ENCODE results near the gene TBCK.

TBCK gene

DNA sequence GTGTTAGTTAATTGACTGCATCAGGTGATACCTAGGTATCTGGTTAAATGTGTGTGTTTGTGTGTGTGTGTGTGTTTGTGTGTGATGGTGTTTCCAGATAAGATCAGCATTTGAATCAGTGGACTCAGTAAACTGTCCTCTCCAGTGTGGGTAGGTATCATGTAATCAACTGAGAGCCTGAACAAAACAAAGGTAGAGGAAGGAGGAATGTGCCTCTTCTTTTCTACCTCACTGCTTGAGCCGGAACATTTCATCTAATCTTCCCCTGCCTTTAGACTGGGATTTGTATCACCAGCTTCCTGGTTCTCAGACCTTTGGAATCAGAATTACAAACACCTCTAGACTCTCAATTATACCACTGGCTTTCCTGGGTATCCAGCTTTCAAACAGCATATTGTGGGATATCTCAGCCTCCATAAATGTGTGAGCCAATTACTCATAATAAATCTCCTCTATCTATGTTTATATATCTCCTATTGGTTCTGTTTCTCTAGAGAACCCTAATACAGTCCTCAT lies 120.5 kb downstream of the TBCK start:
- FAIRE-seq (no peak), DNase-seq (ENCODE audit: insufficient read length, low spot score) (no peak)
- TF ChIP-seq, protein P1, sequence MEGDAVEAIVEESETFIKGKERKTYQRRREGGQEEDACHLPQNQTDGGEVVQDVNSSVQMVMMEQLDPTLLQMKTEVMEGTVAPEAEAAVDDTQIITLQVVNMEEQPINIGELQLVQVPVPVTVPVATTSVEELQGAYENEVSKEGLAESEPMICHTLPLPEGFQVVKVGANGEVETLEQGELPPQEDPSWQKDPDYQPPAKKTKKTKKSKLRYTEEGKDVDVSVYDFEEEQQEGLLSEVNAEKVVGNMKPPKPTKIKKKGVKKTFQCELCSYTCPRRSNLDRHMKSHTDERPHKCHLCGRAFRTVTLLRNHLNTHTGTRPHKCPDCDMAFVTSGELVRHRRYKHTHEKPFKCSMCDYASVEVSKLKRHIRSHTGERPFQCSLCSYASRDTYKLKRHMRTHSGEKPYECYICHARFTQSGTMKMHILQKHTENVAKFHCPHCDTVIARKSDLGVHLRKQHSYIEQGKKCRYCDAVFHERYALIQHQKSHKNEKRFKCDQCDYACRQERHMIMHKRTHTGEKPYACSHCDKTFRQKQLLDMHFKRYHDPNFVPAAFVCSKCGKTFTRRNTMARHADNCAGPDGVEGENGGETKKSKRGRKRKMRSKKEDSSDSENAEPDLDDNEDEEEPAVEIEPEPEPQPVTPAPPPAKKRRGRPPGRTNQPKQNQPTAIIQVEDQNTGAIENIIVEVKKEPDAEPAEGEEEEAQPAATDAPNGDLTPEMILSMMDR (IDR thresholded peaks at IDR 0.05; ENCODE audit: insufficient read depth, missing control alignments) = no peak

DNA sequence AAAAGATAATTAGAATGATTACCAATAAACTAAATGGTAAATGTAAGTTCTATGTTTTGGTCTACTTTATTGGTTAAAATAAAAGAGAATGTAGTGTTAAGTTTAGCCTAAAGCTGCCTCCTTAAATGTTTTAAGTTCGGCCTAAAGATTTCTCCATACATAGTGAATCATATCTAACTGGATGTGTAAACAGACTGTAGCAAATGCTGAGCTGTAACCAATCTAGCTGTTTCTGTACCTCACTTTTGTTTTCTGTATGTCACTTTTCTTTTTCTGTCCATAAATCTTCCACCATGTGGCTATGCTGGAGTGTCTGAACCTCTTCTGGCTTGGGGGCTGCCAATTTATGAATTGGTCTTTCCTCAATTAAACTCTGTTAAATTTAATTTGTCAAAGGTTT lies 121.2 kb downstream of the TBCK start:
- TF ChIP-seq, protein P1 (IDR thresholded peaks at IDR 0.05; ENCODE audit: insufficient read depth, missing control alignments) = no peak
- DNase-seq (ENCODE audit: insufficient read length, low spot score) (no peak), FAIRE-seq (no peak)

DNA sequence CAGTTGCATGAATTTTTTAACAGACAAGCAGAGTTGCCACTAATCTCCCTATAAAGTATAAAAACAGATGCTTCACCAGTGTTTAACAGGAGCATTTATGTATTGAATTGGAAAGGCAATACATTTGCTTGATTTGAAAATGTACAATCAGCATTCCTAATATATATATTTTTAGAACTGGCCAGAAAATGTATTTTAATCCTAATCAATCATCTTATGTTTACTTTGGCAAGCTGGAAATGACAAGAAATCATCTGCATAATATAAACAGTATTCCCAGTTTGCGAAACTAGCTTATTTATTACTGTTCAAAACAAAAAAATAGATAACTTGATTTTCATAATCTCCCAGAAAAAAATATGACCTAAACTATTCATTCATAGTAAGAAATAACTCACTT lies 123.9 kb downstream of the TBCK start:
- TF ChIP-seq, protein P1 (IDR thresholded peaks at IDR 0.05; ENCODE audit: insufficient read depth, missing control alignments) = no peak
- FAIRE-seq (no peak), DNase-seq (ENCODE audit: insufficient read length, low spot score) (no peak)

DNA sequence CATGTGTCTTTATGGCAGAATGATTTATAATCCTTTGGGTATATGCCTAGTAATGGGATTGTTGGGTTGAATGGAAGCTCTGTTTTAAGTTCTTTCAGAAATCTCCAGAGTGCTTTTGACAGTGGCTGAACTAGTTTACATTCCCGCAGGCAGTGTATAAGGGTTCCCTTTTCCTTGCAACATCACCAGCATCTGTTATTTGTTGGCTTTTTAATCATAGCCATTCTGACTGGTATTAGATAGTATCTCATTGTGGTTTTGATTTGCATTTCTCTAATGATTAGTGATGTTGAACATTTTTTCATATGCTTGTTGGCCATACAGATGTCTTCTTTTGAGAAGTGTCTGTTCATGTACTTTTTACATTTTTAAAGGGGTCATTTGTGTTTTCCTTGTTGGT lies 129.8 kb downstream of the TBCK start:
- TF ChIP-seq, protein P1 (IDR thresholded peaks at IDR 0.05; ENCODE audit: insufficient read depth, missing control alignments) = no peak
- no peak for FAIRE-seq
- no peak for DNase-seq (ENCODE audit: insufficient read length, low spot score)

DNA sequence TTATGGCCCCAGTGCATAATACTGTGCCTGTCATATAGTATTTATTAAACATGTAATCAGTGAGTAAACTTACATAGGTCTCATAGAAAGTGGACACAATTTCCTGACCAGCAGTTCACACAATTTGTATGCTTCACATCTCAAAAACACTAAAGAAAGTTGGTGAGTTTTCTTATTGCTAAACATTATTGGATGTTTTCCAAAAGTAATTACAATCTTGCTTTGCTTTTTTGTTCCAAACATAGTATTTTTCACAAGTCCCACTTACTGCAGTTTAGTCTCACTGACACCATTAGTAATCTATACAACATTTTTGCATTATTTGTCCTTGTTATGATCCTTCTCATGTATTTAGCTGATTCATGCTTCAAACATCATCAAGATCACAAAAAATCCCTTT lies 132.5 kb downstream of the TBCK start:
- TF ChIP-seq, protein P1 (IDR thresholded peaks at IDR 0.05; ENCODE audit: insufficient read depth, missing control alignments) = no peak
- DNase-seq (ENCODE audit: insufficient read length, low spot score) = no peak
- no peak for FAIRE-seq

DNA sequence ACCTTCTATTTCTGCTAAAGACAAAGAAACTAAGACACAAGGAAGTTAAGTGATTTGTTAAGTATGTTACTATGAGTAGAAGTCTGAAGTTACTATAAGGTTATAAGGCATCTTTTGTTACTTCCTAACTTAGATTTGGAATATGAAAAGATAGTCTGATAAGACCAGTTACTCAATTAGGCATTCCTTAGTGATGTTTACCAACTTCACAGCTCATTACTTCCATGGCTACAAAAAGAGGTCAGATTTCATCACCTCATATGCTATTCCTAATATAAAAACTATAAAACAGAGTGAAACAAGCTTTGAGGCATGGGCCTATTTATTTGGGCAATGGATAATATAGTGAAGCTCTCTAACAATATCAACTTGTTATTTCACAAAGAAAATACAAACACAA lies 143.1 kb downstream of the TBCK start:
- FAIRE-seq (no peak), DNase-seq (ENCODE audit: insufficient read length, low spot score) (no peak)
- TF ChIP-seq, protein P1 (IDR thresholded peaks at IDR 0.05; ENCODE audit: insufficient read depth, missing control alignments) = no peak

DNA sequence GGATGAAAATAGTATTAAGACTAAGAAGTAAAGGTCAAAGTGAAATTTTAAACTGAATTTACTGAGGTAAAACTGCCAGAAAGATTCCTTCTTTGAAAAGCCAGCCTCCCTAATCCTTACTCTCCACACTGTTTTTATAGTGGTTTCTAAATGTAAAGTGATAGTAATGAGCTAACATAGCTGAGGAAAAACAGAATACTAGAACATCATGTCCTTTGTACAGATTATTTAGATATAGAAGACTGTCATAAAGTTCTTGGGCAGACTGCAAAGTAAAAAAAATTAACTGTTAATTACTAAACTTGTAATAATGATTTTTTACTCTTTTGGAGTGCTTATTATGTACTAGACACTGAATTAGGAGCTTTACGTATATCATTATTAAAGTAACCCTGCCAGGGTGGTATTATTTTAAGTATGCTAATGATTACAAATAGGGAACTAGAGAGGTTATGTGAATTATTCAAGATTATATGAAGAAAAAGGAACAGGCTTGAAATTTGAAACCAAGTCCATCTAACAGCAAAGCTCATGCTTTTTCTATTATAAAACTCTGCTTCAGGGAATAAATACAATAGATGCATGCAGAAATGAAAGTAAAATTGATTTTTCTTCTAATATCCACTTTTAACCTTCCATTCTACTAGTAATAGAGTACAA lies 150.5 kb downstream of the TBCK start:
- peak; percentile 16 for FAIRE-seq
- TF ChIP-seq, protein P1 (IDR thresholded peaks at IDR 0.05; ENCODE audit: insufficient read depth, missing control alignments) = no peak

More for the DNA sequence above, 150.5 kb downstream of the TBCK start:
- no peak for DNase-seq (ENCODE audit: insufficient read length, low spot score)
